Upper lobe of right lung (tissue), 1 donor: ENCODE data around the gene CDK9. TPM values are rescaled to one million over a fixed set of nuclear protein-coding genes. Genes with fewer than 3 reads are reported as not detected.
A peak's percentile ranks its signal among the peaks of the same experiment; 100 is the strongest.

Experiments
- ATAC-seq: fragments of 200-7000 bp; cut with Tn5 transposase; one replicate; pipeline ENCODE4 v1.9.1; 2020; ENCODE audit warnings: mild to moderate bottlenecking, moderate library complexity
- DNase-seq: peaks from one replicate; pipeline ENCODE4 v3.0.0-alpha.2; 2020
- H3K27ac ChIP-seq: fragments of 200-600 bp; one replicate; pipeline ENCODE4 v1.8.0; 2022
- H3K27me3 ChIP-seq: fragments of 200-600 bp; one replicate; pipeline ENCODE4 v1.8.0; 2022; ENCODE audit warnings: mild to moderate bottlenecking
- H3K36me3 ChIP-seq: fragments of 200-600 bp; one replicate; pipeline ENCODE4 v1.8.0; 2022
- H3K4me1 ChIP-seq: fragments of 200-600 bp; one replicate; pipeline ENCODE4 v1.8.0; 2022
- H3K4me3 ChIP-seq: fragments of 200-600 bp; one replicate; pipeline ENCODE4 v1.8.0; 2022; ENCODE audit warnings: mild to moderate bottlenecking
- H3K9me3 ChIP-seq: fragments of 200-600 bp; one replicate; pipeline ENCODE4 v1.8.0; 2022
- CTCF ChIP-seq: fragments of 200-600 bp; IDR thresholded peaks from one replicate; pipeline ENCODE4 v1.8.0; 2022; ENCODE audit warnings: antibody characterized with exemption
- intact Hi-C: fragments of 100-400 bp; cut with DNase I; formaldehyde crosslinking; loops from one replicate; pipeline ENCODE4 v1.11.0; 2022
- total RNA-seq: library from RNA; stranded (reverse); fragmentation: NEBNext Ultra II Directional; extraction: Animal tissue kit (Norgen Biotek cat#: 25700); gene quantifications from one replicate; pipeline ENCODE4 v1.2.1, GENCODE V29; 2021
- donor health status: DM: no; HTN: yes; CAD: no; lungs with severe emphysema.

Gene CDK9
- total RNA-seq, 1 donor from 2014 or later, result 99.1 TPM

DNA sequence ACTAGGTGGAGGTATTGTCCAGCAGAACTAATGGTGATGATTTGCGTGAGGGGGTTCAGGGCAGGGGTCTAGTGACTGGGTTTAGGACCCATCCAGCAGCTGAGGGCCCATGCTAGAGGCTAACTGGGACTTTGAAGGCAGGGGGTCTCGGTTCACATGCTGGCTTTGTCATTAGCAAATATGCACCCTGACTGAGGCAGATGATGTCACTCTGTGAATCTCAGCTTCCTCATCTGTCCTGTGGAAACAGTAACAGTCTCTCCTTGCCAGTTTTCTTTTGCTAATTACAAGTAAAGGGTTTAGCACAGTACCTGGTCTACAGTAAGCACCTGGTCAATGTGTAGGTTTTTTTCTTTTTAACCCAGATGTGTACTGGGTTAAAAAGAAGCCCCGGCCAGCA, 12.6 kb upstream of the CDK9 start:
- no peaks in the 10 kb centered on the region for H3K27me3 ChIP-seq
- no peaks in the 10 kb centered on the region for H3K36me3 ChIP-seq
- intact Hi-C loops, result no loop called here
- no peak overlapping the region for H3K4me3 ChIP-seq
- peaks cover 20% of the 10 kb centered on the region for H3K4me1 ChIP-seq
- TF ChIP-seq CTCF, result no peak
- H3K9me3 ChIP-seq, result no peaks in the 10 kb centered on the region
- ATAC-seq, result no peak
- DNase-seq, result no peak
- H3K27ac ChIP-seq, result no peak overlapping the region

DNA sequence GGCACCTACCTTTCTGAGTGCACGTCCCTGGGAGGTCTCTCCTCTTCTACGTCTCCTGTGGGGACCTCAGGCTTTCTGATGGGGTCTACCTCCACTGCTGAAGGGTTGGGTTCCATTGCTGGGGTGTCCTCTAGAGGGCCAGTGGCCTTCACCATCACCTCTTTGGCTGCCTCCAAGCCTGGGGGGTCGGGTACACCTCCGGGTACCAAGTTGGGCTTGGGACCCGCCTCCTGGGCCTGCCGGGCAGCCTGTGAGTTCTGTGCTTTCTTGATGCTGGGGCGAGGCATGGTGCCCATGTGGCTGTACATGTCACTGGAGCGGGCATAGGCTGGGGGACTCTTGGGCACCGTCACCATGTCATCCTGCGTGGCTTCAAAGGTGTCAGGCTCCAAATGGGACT, 11.9 kb upstream of the CDK9 start:
- no peak for TF ChIP-seq CTCF
- no peaks in the 10 kb centered on the region for H3K27me3 ChIP-seq
- H3K27ac ChIP-seq, result no peak overlapping the region
- no peaks in the 10 kb centered on the region for H3K36me3 ChIP-seq
- H3K9me3 ChIP-seq, result no peaks in the 10 kb centered on the region
- H3K4me1 ChIP-seq, result peaks cover 27% of the 10 kb centered on the region
- intact Hi-C loops, result no loop called here
- no peak overlapping the region for H3K4me3 ChIP-seq
- ATAC-seq (no peak), DNase-seq (no peak)

DNA sequence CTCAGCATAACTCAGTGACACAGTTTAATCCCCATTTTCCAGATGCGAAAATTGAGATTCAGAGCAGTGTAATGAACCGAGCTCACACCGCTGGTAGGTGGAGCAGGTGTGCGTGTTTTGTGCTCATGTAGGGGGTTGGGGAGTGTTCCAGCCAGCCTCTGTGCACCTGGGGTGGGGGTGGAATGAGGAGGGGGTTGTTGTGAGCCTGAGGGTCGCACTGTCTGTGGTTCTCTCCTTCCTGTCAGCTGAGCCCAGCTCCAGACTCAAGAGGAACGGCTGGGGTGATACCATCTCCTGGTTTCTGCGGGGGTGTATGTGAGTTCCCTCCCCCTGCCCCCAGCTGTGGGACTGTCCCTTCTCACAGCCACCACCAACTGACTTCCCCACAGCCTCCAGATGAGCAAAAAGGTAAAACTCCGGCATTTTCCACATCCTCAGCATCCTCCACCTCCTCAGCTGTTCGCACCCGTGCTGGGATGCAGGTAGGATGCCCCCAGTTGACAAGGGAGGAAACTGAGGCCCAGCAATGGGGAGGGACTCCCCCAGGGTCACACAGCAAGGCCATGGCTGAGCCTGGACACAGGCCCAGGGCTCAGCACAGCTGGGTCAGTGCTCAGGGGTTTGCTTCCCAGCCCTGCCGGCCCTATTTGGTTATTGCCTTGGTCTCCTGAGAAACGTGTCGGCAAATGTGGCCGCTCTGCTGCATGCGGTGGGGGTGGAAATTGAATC, 9.5 kb upstream of the CDK9 start:
- Histone ChIP-seq H3K4me3 (peak overlapping the region; percentile 43), H3K27ac (peak overlapping the region; percentile 30), H3K36me3 (no peaks in the 10 kb centered on the region), H3K4me1 (peaks cover 19% of the 10 kb centered on the region), H3K9me3 (no peaks in the 10 kb centered on the region), H3K27me3 (no peaks in the 10 kb centered on the region)
- DNase-seq (peak; percentile 73), ATAC-seq (peak; percentile 62)
- intact Hi-C loops, result no loop called here
- TF ChIP-seq CTCF, result no peak

GRCh38 chr9:127776924-127777289, 8.9 kb upstream of the CDK9 start:
- no peak for ATAC-seq
- no peak for TF ChIP-seq CTCF
- no peaks in the 10 kb centered on the region for H3K36me3 ChIP-seq
- H3K27me3 ChIP-seq, result no peaks in the 10 kb centered on the region
- H3K27ac ChIP-seq, result peak overlapping the region; percentile 30
- H3K9me3 ChIP-seq, result no peaks in the 10 kb centered on the region
- H3K4me3 ChIP-seq, result peak overlapping the region; percentile 43
- no peak for DNase-seq
- H3K4me1 ChIP-seq, result peaks cover 15% of the 10 kb centered on the region
- intact Hi-C loops, result no loop called here

DNA sequence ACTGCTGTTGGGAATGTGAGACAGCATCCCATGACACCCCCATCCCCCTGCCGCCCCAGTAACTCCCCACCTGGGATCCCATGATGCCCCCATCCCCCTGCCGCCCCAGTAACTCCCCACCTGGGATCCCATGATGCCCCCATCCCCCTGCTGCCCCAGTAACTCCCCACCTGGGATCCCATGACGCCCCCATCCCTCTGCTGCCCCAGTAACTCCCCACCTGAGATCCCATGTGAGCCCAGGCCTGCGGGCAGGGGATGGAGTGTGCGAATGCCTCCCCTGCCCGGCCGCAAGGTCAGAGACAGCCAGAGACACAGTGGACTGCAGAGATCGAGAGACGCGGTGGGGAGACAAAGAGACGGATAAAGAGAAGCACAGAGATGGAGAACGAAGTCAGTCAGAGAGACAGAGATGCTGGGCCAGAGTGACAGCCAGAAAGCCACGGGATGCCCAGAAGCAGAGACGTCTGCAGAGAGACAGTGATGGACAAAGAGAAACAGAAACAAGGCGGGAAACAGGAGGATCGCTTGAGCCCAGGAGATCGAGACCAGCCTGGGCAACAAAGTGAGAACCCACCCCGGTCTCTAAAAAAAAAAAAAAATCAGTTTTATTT, 8.4 kb upstream of the CDK9 start:
- DNase-seq (no peak), ATAC-seq (no peak)
- TF ChIP-seq CTCF, result no peak
- no peaks in the 10 kb centered on the region for H3K9me3 ChIP-seq
- H3K4me3 ChIP-seq, result peak overlapping the region; percentile 43
- H3K36me3 ChIP-seq, result no peaks in the 10 kb centered on the region
- H3K27me3 ChIP-seq, result no peaks in the 10 kb centered on the region
- intact Hi-C loops, result no loop called here
- H3K27ac ChIP-seq, result peak overlapping the region; percentile 78
- peaks cover 14% of the 10 kb centered on the region for H3K4me1 ChIP-seq
